GM12878 (cell line): Measurements from ENCODE around the gene COMMD1. TPM values are rescaled to one million over a fixed set of nuclear protein-coding genes. Genes with fewer than 3 reads are reported as not detected.
"Not testable (repeated sequence)": the region's sequence is repeated elsewhere in the genome, so short reads cannot be mapped to it uniquely, and the experiment has no call there.

Source experiments
- ATAC-seq: fragments of 200-7000 bp; cut with Tn5 transposase; 3 replicates; pipeline ENCODE4 v1.9.1; 2020; ENCODE audit warnings: mild to moderate bottlenecking, moderate library complexity
- BruUV-seq: library from RNA; stranded (reverse); fragments of 400-500 nt; replicated peaks from 2 replicates; lab custom pipeline; 2021; lab: Mats Ljungman, UMichigan
- CTCF ChIA-PET: fragments of 300-600 bp; sonication (Branson Sonifier 250); formaldehyde crosslinking; extraction: SDS; loops from one replicate; lab custom pipeline; 2021; ENCODE audit warnings: inconsistent platforms; lab: Yijun Ruan, JAX
- POLR2A ChIA-PET: fragments of 350-600 bp; formaldehyde crosslinking; extraction: SDS; loops from one replicate; lab custom pipeline; 2021; ENCODE audit warnings: inconsistent platforms; lab: Charles Lee
- RAD21 ChIA-PET: fragments of 300-600 bp; sonication (Branson Sonifier 250); formaldehyde crosslinking; loops from one replicate; lab custom pipeline; 2023; ENCODE audit warnings: antibody characterized with exemption; ENCODE audit not compliant: unreplicated experiment; lab: Charles Lee
- SMC1A ChIA-PET: fragments of 300-600 bp; sonication (Branson Sonifier 250); formaldehyde crosslinking; loops from one replicate; lab custom pipeline; 2023; ENCODE audit not compliant: unreplicated experiment, uncharacterized antibody; lab: Charles Lee
- DNase-seq: peaks from one replicate; pipeline ENCODE4 v3.0.0-alpha.2; 2011; ENCODE audit warnings: low read depth, low spot score
- FAIRE-seq: peaks from 3 replicates; lab custom pipeline; 2011; peaks lifted over from hg19 to GRCh38; lab: Jason Lieb, UNC
- H2AFZ ChIP-seq: 2 replicates; pipeline ENCODE4 v1.6.0; 2011; ENCODE audit warnings: low read depth, low read length, control low read depth; ENCODE audit not compliant: control insufficient read depth
- H3K27ac ChIP-seq: 2 replicates; pipeline ENCODE4 v1.5.1; 2011; ENCODE audit warnings: control low read depth; ENCODE audit not compliant: control insufficient read depth, insufficient read depth
- H3K27me3 ChIP-seq, 2 experiments: replicated peaks in 1 of 2; 2 replicates each; pipeline versions ENCODE4 v1.6.0 to v1.6.1; 2011; ENCODE audit warnings: low read length in 1 of 2; ENCODE audit not compliant: control insufficient read depth in 2 of 2, insufficient read depth in 2 of 2
- H3K36me3 ChIP-seq, 2 experiments: 2 replicates each; pipeline ENCODE4 v1.5.1; 2011; ENCODE audit warnings: low read length in 1 of 2; ENCODE audit not compliant: control insufficient read depth in 2 of 2, insufficient read depth in 2 of 2
- H3K4me1 ChIP-seq: 2 replicates; pipeline ENCODE4 v1.6.1; 2011; ENCODE audit warnings: mild to moderate bottlenecking, low read length, moderate library complexity, mixed read lengths; ENCODE audit not compliant: control insufficient read depth, insufficient read depth
- H3K4me2 ChIP-seq: 2 replicates; pipeline ENCODE4 v1.6.0; 2011; ENCODE audit warnings: control low read depth; ENCODE audit not compliant: control insufficient read depth, insufficient read depth
- H3K4me3 ChIP-seq: fragments of 200-600 bp; sonication (generic); 2 replicates; pipeline ENCODE4 v1.5.1; 2016
- H3K79me2 ChIP-seq: 2 replicates; pipeline ENCODE4 v1.6.0; 2011; ENCODE audit warnings: low read length; ENCODE audit not compliant: control insufficient read depth, insufficient read depth
- H3K9ac ChIP-seq: 2 replicates; pipeline ENCODE4 v1.8.0; 2011; ENCODE audit warnings: low read length, control low read depth, mixed read lengths; ENCODE audit not compliant: control insufficient read depth, insufficient read depth
- H3K9me3 ChIP-seq: replicated peaks from 3 replicates; pipeline ENCODE4 v1.5.1; 2011; ENCODE audit warnings: mild to moderate bottlenecking, low read length; ENCODE audit not compliant: control insufficient read depth, insufficient read depth
- H4K20me1 ChIP-seq: 2 replicates; pipeline ENCODE4 v1.6.0; 2011; ENCODE audit not compliant: control insufficient read depth, insufficient read depth
- BCLAF1 ChIP-seq: fragments of 450-650 bp; IDR thresholded peaks from 2 replicates; pipeline ENCODE4 v1.6.1; 2017; ENCODE audit warnings: antibody characterized with exemption, mild to moderate bottlenecking, moderate library complexity
- CTCF ChIP-seq, 3 experiments: IDR thresholded peaks in 2 of 3; conservative IDR thresholded peaks in 1 of 3; 2 replicates each; pipeline ENCODE4 v1.5.1; 2011; ENCODE audit warnings: low read depth in 3 of 3, low read length in 3 of 3, mild to moderate bottlenecking in 3 of 3, control low read depth in 2 of 3, moderate library complexity in 2 of 3, inconsistent platforms in 1 of 3, mixed read lengths in 1 of 3; ENCODE audit not compliant: control insufficient read depth in 2 of 3, insufficient read depth in 1 of 3; ENCODE audit errors: extremely low read depth in 1 of 3
- HDAC2 ChIP-seq: fragments of 200-600 bp; sonication (generic); IDR thresholded peaks from 2 replicates; pipeline ENCODE4 v1.6.1; 2017
- JUND ChIP-seq: IDR thresholded peaks from 2 replicates; pipeline ENCODE4 v1.6.1; 2012; ENCODE audit warnings: low read depth, mild to moderate bottlenecking, low read length, improper control_type of control experiment, moderate library complexity
- MYB ChIP-seq: fragments of 150-350 bp; IDR thresholded peaks from 2 replicates; pipeline ENCODE4 v1.6.1; 2014; ENCODE audit warnings: mild to moderate bottlenecking, low read depth, low read length, borderline replicate concordance
- NR2C1 ChIP-seq: fragments of 450-650 bp; IDR thresholded peaks from 2 replicates; pipeline ENCODE4 v1.6.1; 2017; ENCODE audit warnings: antibody characterized with exemption, mild to moderate bottlenecking, moderate library complexity
- POLR2A ChIP-seq: IDR thresholded peaks from 2 replicates; pipeline ENCODE4 v1.6.1; 2011; ENCODE audit warnings: low read depth, mild to moderate bottlenecking, low read length
- RAD21 ChIP-seq: IDR thresholded peaks from 2 replicates; pipeline ENCODE4 v1.6.1; 2011; ENCODE audit warnings: mild to moderate bottlenecking, low read depth, low read length, moderate library complexity; ENCODE audit not compliant: insufficient read depth
- USF2 ChIP-seq: IDR thresholded peaks from 2 replicates; pipeline ENCODE4 v1.6.1; 2011; ENCODE audit warnings: low read depth, low read length, improper control_type of control experiment, borderline replicate concordance
- WGBS: methylation state at CpG from one replicate; pipeline ENCODE4 v1.1.6; 2016; ENCODE audit warnings: low lambda C conversion rate; ENCODE audit not compliant: insufficient replicate concordance, insufficient coverage; ENCODE audit errors: missing lambda C conversion rate; 5-methylcytosine and 5-hydroxymethylcytosine counted together
- in situ Hi-C: fragments of 300-500 bp; cut with MboI; formaldehyde crosslinking; loops from 9 replicates; pipeline ENCODE4 v1.14.3; 2018; ENCODE audit warnings: mixed read lengths
- intact Hi-C: fragments of 100-400 bp; cut with micrococcal nuclease; formaldehyde crosslinking; loops from one replicate; pipeline ENCODE4 v1.14.2; 2022; ENCODE audit not compliant: unreplicated experiment
- polyA plus RNA-seq, 11 experiments: library from polyadenylated mRNA; depleted of rRNA in 4 of 11; unstranded in 6 of 11; stranded (reverse) in 5 of 11; fragments of >200 nt; fragmentation: Nextera tagmentation in 4 of 11; fragmentation: Illumina TruSeq in 1 of 11; extraction: Ambion mirVana in 4 of 11; extraction: Trizol in 1 of 11; gene quantifications; 1 replicate in 1 of 11; 2 replicates in 10 of 11; pipeline versions ENCODE4 v1.2.1 to v1.2.3, GENCODE V29; 2011 to 2016; ENCODE audit warnings: inconsistent platforms in 2 of 11, missing spikeins in 2 of 11, low read depth in 1 of 11
- total RNA-seq, 4 experiments: library from RNA; depleted of rRNA in 3 of 4; stranded (reverse); fragments of >200 nt in 3 of 4; fragmentation: Illumina TruSeq in 1 of 4; extraction: Trizol in 1 of 4; gene quantifications; 2 replicates each; pipeline versions ENCODE4 v1.2.1 to v1.2.3, GENCODE V29; 2013 to 2021

Gene COMMD1
- total and polyA plus RNA-seq, 10 of the 15 experiments (the other 5 are each of a cell fraction or from before 2014, with no cell fraction given), result 39.7 to 210 (median 53.7) TPM

GRCh38 chr2:61911510-61911909, 6.0 kb downstream of the COMMD1 start:
- Histone ChIP-seq H3K27ac (no peak overlapping the region), H3K79me2 (peaks cover 8% of the 10 kb centered on the region), H3K9ac (no peak overlapping the region), H2AFZ (no peak overlapping the region), H3K4me1 (no peaks in the 10 kb centered on the region), H4K20me1 (no peaks in the 10 kb centered on the region), H3K27me3 (no peaks in the 10 kb centered on the region), H3K9me3 (no peaks in the 10 kb centered on the region), H3K36me3 (no peaks in the 10 kb centered on the region), H3K4me2 (no peak overlapping the region), H3K4me3 (no peak overlapping the region)
- peak; percentile 73 for ATAC-seq
- in situ Hi-C loops (no loop called here), intact Hi-C loops (loop anchor here (10.0 kb wide), 1 partner anchor 393 kb away; no protein-coding TSS in a partner anchor)
- RAD21 ChIA-PET, result interaction anchor here (1.3 kb wide), 1 partner anchor 82 kb away, joined by 4 read pairs; no protein-coding TSS in a partner anchor
- no peak for TF ChIP-seq BCLAF1
- peak; percentile 37 to 43 (median 42); a peak in 4 of 6 replicates for TF ChIP-seq CTCF (IDR thresholded peaks at IDR 0.05 in 2 of 3, conservative IDR thresholded peaks at IDR 0.05 in 1 of 3; ENCODE audit: control insufficient read depth in 2 of 3, extremely low read depth in 1 of 3, insufficient read depth in 1 of 3, low read depth in 3 of 3, low read length in 3 of 3)
- no peak for TF ChIP-seq USF2
- no peak for TF ChIP-seq JUND
- no peak for TF ChIP-seq MYB
- peak; percentile 43 for TF ChIP-seq RAD21
- TF ChIP-seq NR2C1, result no peak
- no peak for TF ChIP-seq POLR2A
- no peak for TF ChIP-seq HDAC2
- FAIRE-seq, result no peak
- CTCF ChIA-PET, result interaction anchor here (1.0 to 1.4 kb wide), 3 partner anchors 21 to 498 kb away, joined by 3 read pairs; no protein-coding TSS in a partner anchor
- no TSS peak for BruUV-seq
- POLR2A ChIA-PET, result no interaction called here
- SMC1A ChIA-PET, result interaction anchor here (0.9 to 3.2 kb wide), 2 partner anchors 66 to 500 kb away, joined by 3 to 10 read pairs; no protein-coding TSS in a partner anchor
- WGBS, result 99% methylated on average over 4 of the region's 4 CpGs
- DNase-seq, result no peak

- H3K4me1 ChIP-seq, H3K27me3 ChIP-seq, H3K36me3 ChIP-seq, RAD21 ChIA-PET, H2AFZ ChIP-seq, H3K4me2 ChIP-seq, POLR2A ChIA-PET, FAIRE-seq, H3K9me3 ChIP-seq, ATAC-seq, H3K4me3 ChIP-seq, H4K20me1 ChIP-seq, DNase-seq, H3K79me2 ChIP-seq, H3K9ac ChIP-seq, BruUV-seq, H3K27ac ChIP-seq: not testable (repeated sequence)
- CTCF ChIA-PET, result interaction anchor here (0.7 to 1.4 kb wide), 2 partner anchors 9 to 1032 kb away, joined by 3 read pairs; no protein-coding TSS in a partner anchor
- SMC1A ChIA-PET, result interaction anchor here (0.7 to 3.2 kb wide), 3 partner anchors 9 to 496 kb away, joined by 3 to 10 read pairs (median 3); no protein-coding TSS in a partner anchor
- intact Hi-C loops, result loop anchor here (5.0 to 10.0 kb wide), 4 partner anchors 78 to 863 kb away; no protein-coding TSS in a partner anchor
- in situ Hi-C loops, result loop anchor here (5.0 kb wide), 2 partner anchors 498 to 858 kb away; no protein-coding TSS in a partner anchor
- 96% methylated on average over 4 of the region's 4 CpGs for WGBS
Observed at GRCh38 chr2:61914794-61915193, 9.3 kb downstream of the COMMD1 start.
